ENCODE data around the gene EGFL6. TPM values are rescaled to one million over a fixed set of nuclear protein-coding genes. Genes with fewer than 3 reads are reported as not detected.

EGFL6 gene
- total RNA-seq, 1 experiment from 2014 or later: 0.96 TPM

DNA sequence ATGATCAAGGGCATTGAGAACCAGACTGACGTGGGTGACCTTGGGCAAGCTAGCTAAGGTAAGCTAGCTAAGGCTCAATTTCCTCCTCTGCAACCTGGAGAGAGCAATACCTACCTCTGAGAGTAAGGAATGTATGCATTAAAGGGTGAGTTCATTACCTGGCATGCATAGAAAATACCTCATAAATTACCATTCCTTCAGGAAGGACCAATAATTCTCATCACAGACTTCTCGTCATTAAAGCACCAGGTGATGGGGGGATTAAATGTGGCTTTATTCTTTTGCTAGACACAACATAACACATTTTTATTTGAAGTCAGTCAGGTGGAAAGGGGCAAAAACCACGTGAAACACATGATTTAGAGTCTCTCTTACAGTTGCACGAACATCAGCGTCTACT is 21.5 kb downstream of the EGFL6 start (continued):
- no peak for TF ChIP-seq OVOL2 (CRISPR knock-in tag; IDR thresholded peaks at IDR 0.05; ENCODE audit: borderline replicate concordance)
- TF ChIP-seq MXD4 (CRISPR knock-in tag; IDR thresholded peaks at IDR 0.05; ENCODE audit: borderline replicate concordance): no peak
- TF ChIP-seq, protein P1, sequence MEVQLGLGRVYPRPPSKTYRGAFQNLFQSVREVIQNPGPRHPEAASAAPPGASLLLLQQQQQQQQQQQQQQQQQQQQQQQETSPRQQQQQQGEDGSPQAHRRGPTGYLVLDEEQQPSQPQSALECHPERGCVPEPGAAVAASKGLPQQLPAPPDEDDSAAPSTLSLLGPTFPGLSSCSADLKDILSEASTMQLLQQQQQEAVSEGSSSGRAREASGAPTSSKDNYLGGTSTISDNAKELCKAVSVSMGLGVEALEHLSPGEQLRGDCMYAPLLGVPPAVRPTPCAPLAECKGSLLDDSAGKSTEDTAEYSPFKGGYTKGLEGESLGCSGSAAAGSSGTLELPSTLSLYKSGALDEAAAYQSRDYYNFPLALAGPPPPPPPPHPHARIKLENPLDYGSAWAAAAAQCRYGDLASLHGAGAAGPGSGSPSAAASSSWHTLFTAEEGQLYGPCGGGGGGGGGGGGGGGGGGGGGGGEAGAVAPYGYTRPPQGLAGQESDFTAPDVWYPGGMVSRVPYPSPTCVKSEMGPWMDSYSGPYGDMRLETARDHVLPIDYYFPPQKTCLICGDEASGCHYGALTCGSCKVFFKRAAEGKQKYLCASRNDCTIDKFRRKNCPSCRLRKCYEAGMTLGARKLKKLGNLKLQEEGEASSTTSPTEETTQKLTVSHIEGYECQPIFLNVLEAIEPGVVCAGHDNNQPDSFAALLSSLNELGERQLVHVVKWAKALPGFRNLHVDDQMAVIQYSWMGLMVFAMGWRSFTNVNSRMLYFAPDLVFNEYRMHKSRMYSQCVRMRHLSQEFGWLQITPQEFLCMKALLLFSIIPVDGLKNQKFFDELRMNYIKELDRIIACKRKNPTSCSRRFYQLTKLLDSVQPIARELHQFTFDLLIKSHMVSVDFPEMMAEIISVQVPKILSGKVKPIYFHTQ (CRISPR knock-in tag; IDR thresholded peaks at IDR 0.05): no peak
- TF ChIP-seq SMAD4 (CRISPR knock-in tag; IDR thresholded peaks at IDR 0.05): no peak
- no peak for TF ChIP-seq NFE2L1 (CRISPR knock-in tag; IDR thresholded peaks at IDR 0.05)
- TF ChIP-seq ETV6 (CRISPR knock-in tag; IDR thresholded peaks at IDR 0.05): no peak
- TF ChIP-seq ZNF423 (CRISPR knock-in tag; IDR thresholded peaks at IDR 0.05): no peak
- TF ChIP-seq, protein P2, sequence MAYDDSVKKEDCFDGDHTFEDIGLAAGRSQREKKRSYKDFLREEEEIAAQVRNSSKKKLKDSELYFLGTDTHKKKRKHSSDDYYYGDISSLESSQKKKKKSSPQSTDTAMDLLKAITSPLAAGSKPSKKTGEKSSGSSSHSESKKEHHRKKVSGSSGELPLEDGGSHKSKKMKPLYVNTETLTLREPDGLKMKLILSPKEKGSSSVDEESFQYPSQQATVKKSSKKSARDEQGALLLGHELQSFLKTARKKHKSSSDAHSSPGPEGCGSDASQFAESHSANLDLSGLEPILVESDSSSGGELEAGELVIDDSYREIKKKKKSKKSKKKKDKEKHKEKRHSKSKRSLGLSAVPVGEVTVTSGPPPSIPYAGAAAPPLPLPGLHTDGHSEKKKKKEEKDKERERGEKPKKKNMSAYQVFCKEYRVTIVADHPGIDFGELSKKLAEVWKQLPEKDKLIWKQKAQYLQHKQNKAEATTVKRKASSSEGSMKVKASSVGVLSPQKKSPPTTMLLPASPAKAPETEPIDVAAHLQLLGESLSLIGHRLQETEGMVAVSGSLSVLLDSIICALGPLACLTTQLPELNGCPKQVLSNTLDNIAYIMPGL (CRISPR knock-in tag; IDR thresholded peaks at IDR 0.05): no peak
- TF ChIP-seq, protein P3, sequence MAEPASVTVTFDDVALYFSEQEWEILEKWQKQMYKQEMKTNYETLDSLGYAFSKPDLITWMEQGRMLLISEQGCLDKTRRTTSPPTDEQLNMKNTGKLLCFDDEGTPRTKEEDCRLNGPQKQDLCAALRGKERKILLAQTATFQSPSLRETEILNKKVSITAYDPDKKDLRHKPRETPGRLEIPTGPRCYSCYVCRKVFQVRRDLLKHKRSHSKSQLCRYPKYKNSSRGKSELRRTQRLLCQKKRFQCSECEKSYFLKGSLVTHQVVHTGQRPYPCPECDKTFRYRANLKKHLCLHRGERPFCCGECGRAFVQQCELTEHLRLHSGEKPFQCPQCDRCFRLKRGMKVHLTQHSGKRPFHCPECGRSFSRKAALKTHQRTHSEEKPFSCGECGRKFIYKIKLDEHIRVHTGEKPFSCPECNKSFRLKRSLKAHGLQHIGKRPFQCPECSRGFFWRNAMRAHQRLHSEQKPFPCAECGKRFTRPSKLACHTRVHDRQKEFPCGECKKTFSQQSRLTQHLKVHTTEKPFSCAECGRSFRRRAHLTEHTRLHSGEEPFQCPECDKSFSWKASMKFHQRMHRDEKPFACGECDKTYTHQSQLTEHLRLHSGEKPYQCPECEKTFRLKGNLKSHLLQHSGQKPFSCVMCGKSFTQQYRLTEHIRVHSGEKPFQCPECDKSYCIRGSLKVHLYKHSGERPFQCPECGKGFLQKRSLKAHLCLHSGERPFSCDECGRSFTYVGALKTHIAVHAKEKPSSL (CRISPR knock-in tag; conservative IDR thresholded peaks at IDR 0.05): no peak

DNA sequence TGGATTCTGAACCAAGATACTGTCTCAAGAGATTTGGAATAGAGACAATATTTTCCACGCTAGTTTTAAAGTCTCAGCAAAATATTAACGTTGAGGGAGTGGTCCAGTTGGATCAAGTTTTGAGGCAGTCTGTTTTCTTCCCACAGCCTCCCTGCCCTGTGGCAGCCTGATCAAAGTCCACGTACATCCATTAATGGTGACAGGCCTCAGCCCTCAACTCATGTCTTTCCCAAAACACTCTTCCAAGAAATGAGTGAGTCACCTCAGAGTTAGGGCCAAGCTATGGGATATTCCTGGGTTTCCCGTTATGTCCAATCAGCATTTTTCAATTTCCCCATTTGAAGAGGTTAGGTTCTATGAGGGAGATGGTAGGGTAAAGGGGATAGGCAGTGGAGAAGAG is 28.5 kb downstream of the EGFL6 start:
- Mint-ChIP-seq H3K36me3 (no peaks in the 10 kb centered on the region), H3K27ac (no peak overlapping the region), H3K9me3 (no peaks in the 10 kb centered on the region), H3K4me3 (no peak overlapping the region), H3K4me1 (no peaks in the 10 kb centered on the region), H3K27me3 (ENCODE audit: low read depth) (no peaks in the 10 kb centered on the region)
- ATAC-seq (no peak), DNase-seq (ENCODE audit: low spot score) (no peak)
- TF ChIP-seq JUN (CRISPR knock-in tag; IDR thresholded peaks at IDR 0.05) (no peak), NR3C1 (CRISPR knock-in tag; conservative IDR thresholded peaks at IDR 0.05; ENCODE audit: low read depth) (no peak), ELF4 (CRISPR knock-in tag; IDR thresholded peaks at IDR 0.05; ENCODE audit: low read depth) (no peak)
- TF ChIP-seq, protein P4, sequence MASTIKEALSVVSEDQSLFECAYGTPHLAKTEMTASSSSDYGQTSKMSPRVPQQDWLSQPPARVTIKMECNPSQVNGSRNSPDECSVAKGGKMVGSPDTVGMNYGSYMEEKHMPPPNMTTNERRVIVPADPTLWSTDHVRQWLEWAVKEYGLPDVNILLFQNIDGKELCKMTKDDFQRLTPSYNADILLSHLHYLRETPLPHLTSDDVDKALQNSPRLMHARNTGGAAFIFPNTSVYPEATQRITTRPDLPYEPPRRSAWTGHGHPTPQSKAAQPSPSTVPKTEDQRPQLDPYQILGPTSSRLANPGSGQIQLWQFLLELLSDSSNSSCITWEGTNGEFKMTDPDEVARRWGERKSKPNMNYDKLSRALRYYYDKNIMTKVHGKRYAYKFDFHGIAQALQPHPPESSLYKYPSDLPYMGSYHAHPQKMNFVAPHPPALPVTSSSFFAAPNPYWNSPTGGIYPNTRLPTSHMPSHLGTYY (CRISPR knock-in tag; IDR thresholded peaks at IDR 0.05): no peak
- CTCF ChIA-PET: interaction anchor here (2.7 kb wide), 1 partner anchor 91 kb away, joined by 9 read pairs; no protein-coding TSS in a partner anchor
- POLR2A ChIA-PET: no interaction called here

DNA sequence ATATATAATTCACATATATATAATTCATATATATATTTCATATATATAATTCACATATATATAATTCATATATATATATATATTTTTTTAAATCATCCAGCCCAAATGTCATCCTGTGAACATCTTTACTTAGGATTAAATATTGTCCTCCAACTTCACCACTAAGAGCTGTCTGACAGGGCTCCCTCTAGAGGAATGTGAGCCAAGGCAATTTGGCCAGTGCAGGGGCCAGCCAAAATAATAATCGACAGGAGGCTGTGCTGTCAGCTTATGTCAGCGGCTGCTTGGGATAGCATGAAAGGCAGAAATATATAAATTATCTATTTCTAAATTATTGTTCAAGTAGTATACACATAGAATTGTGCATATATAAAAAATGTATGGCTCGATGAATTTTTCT is 29.5 kb downstream of the EGFL6 start:
- H3K9me3 Mint-ChIP-seq: no peaks in the 10 kb centered on the region
- H3K4me1 Mint-ChIP-seq: no peaks in the 10 kb centered on the region
- H3K36me3 Mint-ChIP-seq: no peaks in the 10 kb centered on the region
- H3K27ac Mint-ChIP-seq: no peak overlapping the region
- H3K4me3 Mint-ChIP-seq: no peak overlapping the region
- peak; percentile 46; the same call in 1 of the 2 replicates for ATAC-seq
- no peaks in the 10 kb centered on the region for H3K27me3 Mint-ChIP-seq (ENCODE audit: low read depth)
- CTCF ChIA-PET: interaction anchor here (0.6 to 2.7 kb wide), 9 partner anchors 9 to 652 kb away, joined by 3 to 10 read pairs (median 5); partner anchors contain the start of genes EGFL6 and GEMIN8
- POLR2A ChIA-PET: no interaction called here
- peak; percentile 11 for DNase-seq (ENCODE audit: low spot score)
- no peak for TF ChIP-seq TCF7 (CRISPR knock-in tag; IDR thresholded peaks at IDR 0.05; ENCODE audit: low read depth)
- no peak for TF ChIP-seq SMAD3 (CRISPR knock-in tag; IDR thresholded peaks at IDR 0.05; ENCODE audit: borderline replicate concordance)
- no peak for TF ChIP-seq FOXK1 (CRISPR knock-in tag; IDR thresholded peaks at IDR 0.05)
- TF ChIP-seq, protein P5, sequence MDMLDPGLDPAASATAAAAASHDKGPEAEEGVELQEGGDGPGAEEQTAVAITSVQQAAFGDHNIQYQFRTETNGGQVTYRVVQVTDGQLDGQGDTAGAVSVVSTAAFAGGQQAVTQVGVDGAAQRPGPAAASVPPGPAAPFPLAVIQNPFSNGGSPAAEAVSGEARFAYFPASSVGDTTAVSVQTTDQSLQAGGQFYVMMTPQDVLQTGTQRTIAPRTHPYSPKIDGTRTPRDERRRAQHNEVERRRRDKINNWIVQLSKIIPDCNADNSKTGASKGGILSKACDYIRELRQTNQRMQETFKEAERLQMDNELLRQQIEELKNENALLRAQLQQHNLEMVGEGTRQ (CRISPR knock-in tag; IDR thresholded peaks at IDR 0.05): no peak
- TF ChIP-seq CBFB (CRISPR knock-in tag; IDR thresholded peaks at IDR 0.05; ENCODE audit: low read depth): no peak
- no peak for TF ChIP-seq GTF2I (CRISPR knock-in tag; conservative IDR thresholded peaks at IDR 0.05)
- no peak for TF ChIP-seq ZNF423 (CRISPR knock-in tag; IDR thresholded peaks at IDR 0.05)
- no peak for TF ChIP-seq SP1 (CRISPR knock-in tag; conservative IDR thresholded peaks at IDR 0.05)
- TF ChIP-seq, protein P6, sequence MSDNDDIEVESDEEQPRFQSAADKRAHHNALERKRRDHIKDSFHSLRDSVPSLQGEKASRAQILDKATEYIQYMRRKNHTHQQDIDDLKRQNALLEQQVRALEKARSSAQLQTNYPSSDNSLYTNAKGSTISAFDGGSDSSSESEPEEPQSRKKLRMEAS (CRISPR knock-in tag; IDR thresholded peaks at IDR 0.05): no peak
- TF ChIP-seq, protein P7, sequence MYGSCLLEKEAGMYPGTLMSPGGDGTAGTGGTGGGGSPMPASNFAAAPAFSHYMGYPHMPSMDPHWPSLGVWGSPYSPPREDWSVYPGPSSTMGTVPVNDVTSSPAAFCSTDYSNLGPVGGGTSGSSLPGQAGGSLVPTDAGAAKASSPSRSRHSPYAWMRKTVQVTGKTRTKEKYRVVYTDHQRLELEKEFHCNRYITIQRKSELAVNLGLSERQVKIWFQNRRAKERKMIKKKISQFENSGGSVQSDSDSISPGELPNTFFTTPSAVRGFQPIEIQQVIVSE (CRISPR knock-in tag; IDR thresholded peaks at IDR 0.05; ENCODE audit: borderline replicate concordance): no peak
- TF ChIP-seq, protein P8, sequence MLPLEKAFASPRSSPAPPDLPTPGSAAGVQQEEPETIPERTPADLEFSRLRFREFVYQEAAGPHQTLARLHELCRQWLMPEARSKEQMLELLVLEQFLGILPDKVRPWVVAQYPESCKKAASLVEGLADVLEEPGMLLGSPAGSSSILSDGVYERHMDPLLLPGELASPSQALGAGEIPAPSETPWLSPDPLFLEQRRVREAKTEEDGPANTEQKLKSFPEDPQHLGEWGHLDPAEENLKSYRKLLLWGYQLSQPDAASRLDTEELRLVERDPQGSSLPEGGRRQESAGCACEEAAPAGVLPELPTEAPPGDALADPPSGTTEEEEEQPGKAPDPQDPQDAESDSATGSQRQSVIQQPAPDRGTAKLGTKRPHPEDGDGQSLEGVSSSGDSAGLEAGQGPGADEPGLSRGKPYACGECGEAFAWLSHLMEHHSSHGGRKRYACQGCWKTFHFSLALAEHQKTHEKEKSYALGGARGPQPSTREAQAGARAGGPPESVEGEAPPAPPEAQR (CRISPR knock-in tag; IDR thresholded peaks at IDR 0.05): no peak
- TF ChIP-seq ZNF416 (CRISPR knock-in tag; IDR thresholded peaks at IDR 0.05): no peak
